H1 (cell line): Measurements from ENCODE around the gene UNC79. TPM values are rescaled to one million over a fixed set of nuclear protein-coding genes. Genes with fewer than 3 reads are reported as not detected.

Experiments
- CTCF ChIA-PET: fragments of 300-600 bp; sonication (Branson Sonifier 250); formaldehyde crosslinking; loops from one replicate; lab custom pipeline; 2021; ENCODE audit not compliant: partially characterized antibody; lab: Charles Lee
- POLR2A ChIA-PET: fragments of 300-600 bp; sonication (Branson Sonifier 250); formaldehyde crosslinking; loops from one replicate; lab custom pipeline; 2021; ENCODE audit warnings: inconsistent platforms; ENCODE audit not compliant: partially characterized antibody; lab: Charles Lee
- DNase-seq, 2 experiments: peaks; one replicate each; pipeline versions ENCODE4 v3.0.0 to v3.0.0-alpha.2; 2010 to 2022; ENCODE audit warnings: low spot score in 2 of 2, low read depth in 1 of 2, mixed read lengths in 1 of 2
- FAIRE-seq: peaks from 2 replicates; lab custom pipeline; 2011; peaks lifted over from hg19 to GRCh38; lab: Jason Lieb, UNC
- H2AFZ ChIP-seq: 2 replicates; pipeline ENCODE4 v1.8.1; 2012; ENCODE audit warnings: low read length, inconsistent platforms
- H2AK5ac ChIP-seq: 2 replicates; pipeline ENCODE4 v1.6.1; 2013; ENCODE audit warnings: low read depth, low read length
- H2BK120ac ChIP-seq: replicated peaks from 2 replicates; pipeline ENCODE3; 2013; ENCODE audit warnings: low read depth, low read length, inconsistent platforms
- H2BK12ac ChIP-seq: 2 replicates; pipeline ENCODE4 v1.6.1; 2013; ENCODE audit warnings: low read depth, low read length
- H2BK15ac ChIP-seq: 2 replicates; pipeline ENCODE4 v1.6.1; 2013; ENCODE audit warnings: low read length
- H2BK20ac ChIP-seq: 2 replicates; pipeline ENCODE4 v1.6.1; 2013; ENCODE audit warnings: low read length
- H2BK5ac ChIP-seq: 2 replicates; pipeline ENCODE4 v1.6.1; 2013; ENCODE audit warnings: low read depth, low read length
- H3K14ac ChIP-seq: 2 replicates; pipeline ENCODE4 v1.6.1; 2013; ENCODE audit warnings: inconsistent platforms; ENCODE audit not compliant: insufficient read length
- H3K18ac ChIP-seq: 2 replicates; pipeline ENCODE4 v1.6.1; 2013; ENCODE audit warnings: low read length; ENCODE audit errors: extremely low read depth
- H3K23ac ChIP-seq: 2 replicates; pipeline ENCODE4 v1.6.1; 2013; ENCODE audit warnings: inconsistent platforms; ENCODE audit not compliant: insufficient read length
- H3K23me2 ChIP-seq: 2 replicates; pipeline ENCODE4 v1.6.1; 2013; ENCODE audit warnings: low read depth, low read length
- H3K27ac ChIP-seq: 2 replicates; pipeline ENCODE4 v1.6.1; 2011; ENCODE audit warnings: low read depth, low read length, inconsistent platforms
- H3K27me3 ChIP-seq, 4 experiments: replicated peaks in 1 of 4; 1 replicate in 1 of 4; 2 replicates in 3 of 4; pipeline versions ENCODE4 v1.6.1 to v1.8.1; 2011 to 2013; ENCODE audit warnings: low read length in 3 of 4, mild to moderate bottlenecking in 3 of 4, inconsistent platforms in 2 of 4, mixed read lengths in 2 of 4, moderate library complexity in 1 of 4; ENCODE audit not compliant: control insufficient read depth in 3 of 4, insufficient read depth in 3 of 4; ENCODE audit errors: extremely low read depth in 1 of 4
- H3K36me3 ChIP-seq, 4 experiments: 2 replicates each; pipeline versions ENCODE4 v1.6.1 to v1.8.1; 2011 to 2013; ENCODE audit warnings: mild to moderate bottlenecking in 4 of 4, low read length in 3 of 4, moderate library complexity in 2 of 4, control low read depth in 1 of 4, inconsistent platforms in 1 of 4; ENCODE audit not compliant: insufficient read depth in 4 of 4, control insufficient read depth in 2 of 4
- H3K4ac ChIP-seq: replicated peaks from 2 replicates; pipeline ENCODE3; 2013; ENCODE audit warnings: low read length, low read depth, mixed read lengths, inconsistent platforms; ENCODE audit not compliant: insufficient read length
- H3K4me1 ChIP-seq, 4 experiments: replicated peaks in 1 of 4; 1 replicate in 1 of 4; 2 replicates in 3 of 4; pipeline versions ENCODE4 v1.6.1 to v1.8.1; 2011 to 2013; ENCODE audit warnings: low read length in 3 of 4, inconsistent platforms in 2 of 4, mixed read lengths in 1 of 4; ENCODE audit not compliant: insufficient read depth in 4 of 4, control insufficient read depth in 3 of 4
- H3K4me2 ChIP-seq, 2 experiments: 2 replicates each; pipeline versions ENCODE4 v1.6.1 to v1.8.1; 2011 to 2013; ENCODE audit warnings: low read depth in 2 of 2, low read length in 2 of 2, control low read depth in 1 of 2, inconsistent platforms in 1 of 2, mild to moderate bottlenecking in 1 of 2; ENCODE audit not compliant: insufficient read depth in 1 of 2
- H3K4me3 ChIP-seq, 4 experiments: fragments of 200-600, 300-600 bp in 1 of 4; sonication (generic), shearing (Covaris generic), sonication (Bioruptor Twin) in 1 of 4; 2 replicates each; pipeline versions ENCODE4 v1.5.1 to v1.8.1; 2011 to 2016; ENCODE audit warnings: low read length in 4 of 4, low read depth in 3 of 4, control low read depth in 2 of 4, inconsistent platforms in 2 of 4, mild to moderate bottlenecking in 2 of 4, mixed read lengths in 1 of 4, moderate library complexity in 1 of 4; ENCODE audit not compliant: insufficient read depth in 2 of 4; ENCODE audit errors: extremely low read depth in 1 of 4
- H3K56ac ChIP-seq: replicated peaks from 2 replicates; pipeline ENCODE3; 2013; ENCODE audit warnings: low read depth, mild to moderate bottlenecking, mixed read lengths, low read length, inconsistent platforms; ENCODE audit not compliant: insufficient read length
- H3K79me1 ChIP-seq: 2 replicates; pipeline ENCODE4 v1.6.1; 2013; ENCODE audit warnings: low read depth, low read length, control low read depth
- H3K79me2 ChIP-seq, 2 experiments: 2 replicates each; pipeline versions ENCODE4 v1.6.1 to v1.8.1; 2012 to 2013; ENCODE audit warnings: low read length in 2 of 2, mild to moderate bottlenecking in 2 of 2, inconsistent platforms in 1 of 2; ENCODE audit not compliant: insufficient read depth in 2 of 2, control insufficient read depth in 1 of 2
- H3K9ac ChIP-seq, 4 experiments: replicated peaks in 1 of 4; 1 replicate in 1 of 4; 2 replicates in 3 of 4; pipeline versions ENCODE4 v1.6.1 to v1.8.1; 2011 to 2013; ENCODE audit warnings: low read depth in 3 of 4, low read length in 3 of 4, control low read depth in 2 of 4, mild to moderate bottlenecking in 2 of 4, moderate library complexity in 2 of 4, inconsistent platforms in 1 of 4; ENCODE audit errors: extremely low read depth in 1 of 4
- H3K9me3 ChIP-seq, 2 experiments: 2 replicates each; pipeline versions ENCODE4 v1.6.1 to v1.8.1; 2012 to 2013; ENCODE audit warnings: mild to moderate bottlenecking in 2 of 2, moderate library complexity in 2 of 2, control low read depth in 1 of 2, inconsistent platforms in 1 of 2, low read depth in 1 of 2, low read length in 1 of 2, mixed read lengths in 1 of 2; ENCODE audit not compliant: insufficient read depth in 2 of 2
- H4K20me1 ChIP-seq, 2 experiments: replicated peaks in 1 of 2; 2 replicates each; pipeline versions ENCODE3 to v1.8.1; 2011 to 2013; ENCODE audit warnings: inconsistent platforms in 2 of 2, low read length in 2 of 2, mild to moderate bottlenecking in 1 of 2; ENCODE audit not compliant: insufficient read depth in 2 of 2, control insufficient read depth in 1 of 2
- H4K5ac ChIP-seq: 2 replicates; pipeline ENCODE4 v1.6.1; 2013; ENCODE audit warnings: low read length, low read depth, mixed read lengths, inconsistent platforms; ENCODE audit not compliant: insufficient read length
- H4K8ac ChIP-seq: 2 replicates; pipeline ENCODE4 v1.8.0; 2013; ENCODE audit warnings: mild to moderate bottlenecking, moderate library complexity, low read length, inconsistent platforms; ENCODE audit not compliant: insufficient read depth; ENCODE audit errors: extremely low read depth
- H4K91ac ChIP-seq: replicated peaks from 2 replicates; pipeline ENCODE3; 2013; ENCODE audit warnings: low read length, mixed read lengths, inconsistent platforms; ENCODE audit not compliant: insufficient read length
- ATF2 ChIP-seq: IDR thresholded peaks from 2 replicates; pipeline ENCODE4 v1.6.1; 2012; ENCODE audit warnings: low read length, inconsistent platforms
- HDAC6 ChIP-seq: IDR thresholded peaks from one replicate; pipeline ENCODE4 v1.7.1; 2012; ENCODE audit warnings: low read depth, mild to moderate bottlenecking, inconsistent platforms, low read length, moderate library complexity
- WGBS, 2 experiments: shearing (Covaris generic) in 1 of 2; methylation state at CpG; one replicate each; pipeline versions ENCODE4 v1.1.6 to v1.1.7; 2013 to 2015; ENCODE audit warnings: low lambda C conversion rate in 2 of 2, mixed read lengths in 2 of 2, inconsistent platforms in 1 of 2, low coverage in 1 of 2, missing lambda C conversion rate in 1 of 2; ENCODE audit not compliant: insufficient replicate concordance in 2 of 2, insufficient coverage in 1 of 2, insufficient read length in 1 of 2; ENCODE audit errors: extremely low coverage in 1 of 2, missing lambda C conversion rate in 1 of 2; 5-methylcytosine and 5-hydroxymethylcytosine counted together
- polyA plus RNA-seq, 7 experiments: library from polyadenylated mRNA; depleted of rRNA in 3 of 7; stranded (reverse) in 5 of 7; unstranded in 2 of 7; fragments of >200 nt in 5 of 7; fragments of 200-250 nt in 2 of 7; gene quantifications; 1 replicate in 5 of 7; 2 replicates in 1 of 7; 4 replicates in 1 of 7; pipeline versions ENCODE4 v1.2.1 to v1.2.3, GENCODE V29; 2011 to 2013; ENCODE audit warnings: missing spikeins in 2 of 7, mixed read lengths in 2 of 7
- total RNA-seq: library from RNA; stranded (reverse); fragmentation: NEBNext Ultra II Directional; extraction: Animal tissue kit (Norgen Biotek cat#: 25700); gene quantifications from 2 replicates; pipeline ENCODE4 v1.2.1, GENCODE V29; 2021

UNC79 gene
- total and polyA plus RNA-seq, 2 of the 8 experiments (the other 6 are each of a cell fraction or from before 2014, with no cell fraction given), result 1.8 to 2.3 TPM

DNA sequence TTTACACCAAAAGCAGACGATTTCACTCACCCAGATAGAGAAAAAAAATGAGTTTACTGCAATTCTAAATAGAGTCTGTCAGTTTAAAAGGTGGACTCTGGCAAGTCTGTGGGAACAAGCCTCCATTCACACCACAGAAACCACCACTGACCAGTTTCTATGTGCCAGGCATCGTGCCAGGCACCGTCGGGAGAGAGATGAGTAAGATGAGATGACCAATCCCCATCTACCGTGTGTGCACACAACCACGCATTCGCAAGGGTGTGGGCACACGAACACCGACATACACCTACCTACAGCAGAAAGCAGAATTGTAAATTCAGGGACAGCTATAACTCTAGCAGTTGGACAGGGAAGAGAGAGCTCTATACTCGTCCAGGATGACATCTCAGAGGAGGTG, 299.3 kb downstream of the UNC79 start:
- H4K8ac ChIP-seq, result no peak overlapping the region
- ChIA-PET POLR2A (no interaction called here), CTCF (interaction anchor here (1.6 kb wide), 1 partner anchor 42 kb away, joined by 3 read pairs; no protein-coding TSS in a partner anchor)
- H3K79me2 ChIP-seq, result no peaks in the 10 kb centered on the region
- H3K79me1 ChIP-seq, result no peaks in the 10 kb centered on the region
- H3K4me1 ChIP-seq, result peaks cover 0 to 6% (median 2%) of the 10 kb centered on the region in 4 experiments; a peak in 2 of 7 replicates
- H3K23ac ChIP-seq, result no peak overlapping the region
- no peak for FAIRE-seq
- H2BK20ac ChIP-seq, result no peak overlapping the region
- H3K9me3 ChIP-seq, result no peaks in the 10 kb centered on the region
- H2BK120ac ChIP-seq, result no peak overlapping the region
- no peak overlapping the region for H2BK5ac ChIP-seq
- no peak overlapping the region; the same call in 1 of the 2 replicates for H2AK5ac ChIP-seq
- no peak overlapping the region for H2AFZ ChIP-seq
- no peak overlapping the region for H3K4me3 ChIP-seq
- no peak overlapping the region for H3K18ac ChIP-seq
- no peaks in the 10 kb centered on the region; a peak in 1 of 7 replicates for H3K27me3 ChIP-seq
- no peak for TF ChIP-seq ATF2
- TF ChIP-seq HDAC6, result no peak
- no peak overlapping the region for H3K56ac ChIP-seq
- no peak overlapping the region for H3K14ac ChIP-seq
- no peaks in the 10 kb centered on the region for H4K20me1 ChIP-seq
- H2BK12ac ChIP-seq, result no peak overlapping the region
- H4K91ac ChIP-seq, result no peak overlapping the region
- no peaks in the 10 kb centered on the region for H3K36me3 ChIP-seq
- H3K4me2 ChIP-seq, result no peak overlapping the region
- H2BK15ac ChIP-seq, result no peak overlapping the region
- no peaks in the 10 kb centered on the region for H3K23me2 ChIP-seq
- no peak overlapping the region for H3K4ac ChIP-seq
- H3K9ac ChIP-seq, result no peak overlapping the region
- no peak for DNase-seq
- WGBS, 2 experiments, result 92% methylated on average over 10 of the region's 10 CpGs; no CpG with 5 or more reads in 1 of the 2 experiments
- no peak overlapping the region for H4K5ac ChIP-seq
- no peak overlapping the region for H3K27ac ChIP-seq
